HG03439 (cell line): ENCODE data around the gene ZPBP2.
A peak's percentile ranks its signal among the peaks of the same experiment; 100 is the strongest.
"Not testable (repeated sequence)": the region's sequence is repeated elsewhere in the genome, so short reads cannot be mapped to it uniquely, and the experiment has no call there.

Experiments
- ATAC-seq: cut with Tn5 transposase; IDR thresholded peaks from one replicate; pipeline ENCODE4 v1.9.1; 2021; ENCODE audit warnings: mild to moderate bottlenecking, moderate library complexity; ENCODE audit not compliant: unreplicated experiment

The ZPBP2 gene

GRCh38 chr17:39867880-39868553, at the start of gene ZPBP2:
TSS of gene ZPBP2 (plus strand) at chr17:39868202. CDS start at chr17:39868355, 153 bp downstream.
- peak; percentile 2 for ATAC-seq

GRCh38 chr17:39818358-39819000, 49.5 kb upstream of the ZPBP2 start:
- ATAC-seq = no peak

- ATAC-seq = no peak
Observed at GRCh38 chr17:39820541-39820940, 47.5 kb upstream of the ZPBP2 start.

- ATAC-seq = no peak
Observed at GRCh38 chr17:39820987-39821386, 47.0 kb upstream of the ZPBP2 start.

- no peak for ATAC-seq
Observed at GRCh38 chr17:39822051-39822451, 46.0 kb upstream of the ZPBP2 start.

GRCh38 chr17:39823407-39824054, 44.5 kb upstream of the ZPBP2 start:
- ATAC-seq = no peak

- no peak for ATAC-seq
Observed at GRCh38 chr17:39826334-39826733, 41.7 kb upstream of the ZPBP2 start.

GRCh38 chr17:39828443-39828842, 39.6 kb upstream of the ZPBP2 start:
- no peak for ATAC-seq

GRCh38 chr17:39831588-39831987, 36.4 kb upstream of the ZPBP2 start:
- ATAC-seq = no peak

- ATAC-seq = no peak
Observed at GRCh38 chr17:39834017-39834416, 34.0 kb upstream of the ZPBP2 start.

- no peak for ATAC-seq
Observed at GRCh38 chr17:39835038-39835786, 32.8 kb upstream of the ZPBP2 start.

- ATAC-seq = no peak
Observed at GRCh38 chr17:39836117-39836516, 31.9 kb upstream of the ZPBP2 start.

- ATAC-seq = no peak
Observed at GRCh38 chr17:39838057-39838456, 29.9 kb upstream of the ZPBP2 start.

GRCh38 chr17:39838784-39839183, 29.2 kb upstream of the ZPBP2 start:
- no peak for ATAC-seq

GRCh38 chr17:39841134-39841683, 26.8 kb upstream of the ZPBP2 start:
- ATAC-seq = no peak

- ATAC-seq = no peak
Observed at GRCh38 chr17:39845052-39845846, 22.8 kb upstream of the ZPBP2 start.

- no peak for ATAC-seq
Observed at GRCh38 chr17:39846205-39846604, 21.8 kb upstream of the ZPBP2 start.

- ATAC-seq = no peak
Observed at GRCh38 chr17:39848600-39848999, 19.4 kb upstream of the ZPBP2 start.

- not testable (repeated sequence) for ATAC-seq
Observed at GRCh38 chr17:39850186-39850585, 17.8 kb upstream of the ZPBP2 start.

GRCh38 chr17:39852239-39852638, 15.8 kb upstream of the ZPBP2 start:
- no peak for ATAC-seq
